Thymus (tissue), 11 donors: ENCODE data around the gene EIF1. TPM values are rescaled to one million over a fixed set of nuclear protein-coding genes. Genes with fewer than 3 reads are reported as not detected.

Experiments
- DNase-seq, 9 donors: peaks; one replicate each; pipeline ENCODE4 v3.0.0-alpha.2; 2013; ENCODE audit warnings: low spot score in 9 of 9, low read depth in 6 of 9, missing footprints in 1 of 9
- H3K27ac ChIP-seq, 2 donors: one replicate each; pipeline ENCODE4 v1.5.1; 2013; ENCODE audit warnings: control low read depth in 1 of 2, low read depth in 1 of 2, low read length in 1 of 2, mild to moderate bottlenecking in 1 of 2, moderate library complexity in 1 of 2
- H3K27me3 ChIP-seq, 2 donors: one replicate each; pipeline ENCODE4 v1.5.1; 2013; ENCODE audit warnings: low read length in 1 of 2; ENCODE audit not compliant: control insufficient read depth in 2 of 2, insufficient read depth in 1 of 2
- H3K36me3 ChIP-seq, 2 donors: one replicate each; pipeline ENCODE4 v1.5.1; 2013; ENCODE audit warnings: low read length in 1 of 2, mild to moderate bottlenecking in 1 of 2, moderate library complexity in 1 of 2; ENCODE audit not compliant: control insufficient read depth in 2 of 2, insufficient read depth in 2 of 2
- H3K4me1 ChIP-seq, 2 donors: one replicate each; pipeline ENCODE4 v1.5.1; 2013; ENCODE audit warnings: low read length in 2 of 2; ENCODE audit not compliant: control insufficient read depth in 2 of 2, insufficient read depth in 2 of 2
- H3K4me3 ChIP-seq, 2 donors: one replicate each; pipeline ENCODE4 v1.5.1; 2013; ENCODE audit warnings: low read length in 2 of 2, control low read depth in 1 of 2, mild to moderate bottlenecking in 1 of 2
- H3K9me3 ChIP-seq, 2 donors: one replicate each; pipeline ENCODE4 v1.5.1; 2013; ENCODE audit warnings: low read length in 1 of 2, mild to moderate bottlenecking in 1 of 2; ENCODE audit not compliant: control insufficient read depth in 2 of 2, insufficient read depth in 1 of 2
- WGBS: extraction: QIAGEN DNeasy Blood & Tissue Kit; methylation state at CpG from one replicate; pipeline ENCODE4 v1.1.7; 2013; 5-methylcytosine and 5-hydroxymethylcytosine counted together
- polyA plus RNA-seq: library from polyadenylated mRNA; stranded (reverse); fragments of 200-250 nt; gene quantifications from one replicate; pipeline ENCODE4 v1.2.3, GENCODE V29; 2013
- total RNA-seq: library from RNA; stranded (reverse); fragments of 120-200 nt; gene quantifications from one replicate; pipeline ENCODE4 v1.2.4, GENCODE V29; 2013
- donor health status: healthy.

EIF1 gene
- total and polyA plus RNA-seq, 2 donors, result 145 to 1,051 TPM

- Histone ChIP-seq H3K27me3 (peaks cover 0 to 12% of the 10 kb centered on the region in 2 donors), H3K4me1 (peaks cover 9 to 22% of the 10 kb centered on the region in 2 donors), H3K4me3 (no peak overlapping the region), H3K27ac (no peak overlapping the region), H3K9me3 (no peaks in the 10 kb centered on the region), H3K36me3 (no peaks in the 10 kb centered on the region)
- WGBS, result 4% methylated on average over 22 of the region's 22 CpGs
- peak; percentile 48 to 87 (median 70) for DNase-seq
These were observed 40.7 kb upstream of the EIF1 start for GRCh38 chr17:41647940-41648410.

DNA sequence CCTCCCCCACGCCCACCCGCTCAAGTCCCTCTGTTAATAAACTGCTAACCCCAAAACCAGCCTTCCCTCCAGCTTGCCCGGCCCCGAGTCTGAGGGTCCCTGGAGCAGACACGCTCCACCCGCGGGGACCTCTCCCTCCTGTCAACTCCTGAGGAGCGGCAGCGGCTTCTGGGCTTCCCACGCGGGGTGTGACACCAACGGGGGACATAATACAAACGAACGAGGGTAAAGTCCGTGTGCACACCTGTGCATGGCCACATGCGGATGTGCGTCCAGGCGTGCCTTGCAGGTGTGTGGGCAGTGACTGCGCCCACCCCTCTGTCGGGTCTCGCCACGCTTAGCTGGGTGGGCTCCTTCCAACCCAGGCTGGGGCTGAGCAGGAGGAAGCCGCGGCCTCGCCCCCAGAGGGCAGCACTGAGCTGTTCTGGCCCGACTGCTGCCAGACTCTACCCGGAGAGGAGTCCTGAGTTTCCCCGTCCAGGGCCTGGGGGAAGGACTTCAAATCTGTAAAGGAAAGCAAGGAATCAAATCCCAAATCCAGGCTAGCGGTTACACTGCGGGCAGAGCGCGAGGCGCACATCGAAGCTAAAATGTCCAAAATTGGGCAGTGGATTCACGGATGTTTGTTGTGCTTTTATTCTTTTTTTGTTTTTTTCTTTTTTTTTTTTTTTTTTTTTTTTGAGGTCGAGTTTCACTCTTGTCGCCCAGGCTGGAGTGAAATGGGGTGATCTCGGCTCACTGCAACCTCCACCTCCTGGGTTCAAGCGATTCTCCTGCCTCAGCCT, 40.1 kb upstream of the EIF1 start:
- peaks cover 0 to 12% of the 10 kb centered on the region in 2 donors for H3K27me3 ChIP-seq
- WGBS, result 7% methylated on average over 39 of the region's 39 CpGs
- peaks cover 9 to 24% of the 10 kb centered on the region in 2 donors for H3K4me1 ChIP-seq
- H3K4me3 ChIP-seq, result peak overlapping the region in 1 of 2 donors; percentile 15
- H3K9me3 ChIP-seq, result no peaks in the 10 kb centered on the region
- peak; percentile 52 to 88 (median 65) for DNase-seq
- H3K36me3 ChIP-seq, result no peaks in the 10 kb centered on the region
- peak overlapping the region; percentile 32 to 42 for H3K27ac ChIP-seq

- no peaks in the 10 kb centered on the region for H3K9me3 ChIP-seq
- H3K27me3 ChIP-seq, result peaks cover 0 to 12% of the 10 kb centered on the region in 2 donors
- H3K4me3 ChIP-seq, result no peak overlapping the region
- no peak for DNase-seq
- H3K4me1 ChIP-seq, result peaks cover 9 to 34% of the 10 kb centered on the region in 2 donors
- H3K36me3 ChIP-seq, result no peaks in the 10 kb centered on the region
- 96% methylated on average over 10 of the region's 10 CpGs for WGBS
- H3K27ac ChIP-seq, result no peak overlapping the region
These were observed 38.7 kb upstream of the EIF1 start for GRCh38 chr17:41649923-41650519.

DNA sequence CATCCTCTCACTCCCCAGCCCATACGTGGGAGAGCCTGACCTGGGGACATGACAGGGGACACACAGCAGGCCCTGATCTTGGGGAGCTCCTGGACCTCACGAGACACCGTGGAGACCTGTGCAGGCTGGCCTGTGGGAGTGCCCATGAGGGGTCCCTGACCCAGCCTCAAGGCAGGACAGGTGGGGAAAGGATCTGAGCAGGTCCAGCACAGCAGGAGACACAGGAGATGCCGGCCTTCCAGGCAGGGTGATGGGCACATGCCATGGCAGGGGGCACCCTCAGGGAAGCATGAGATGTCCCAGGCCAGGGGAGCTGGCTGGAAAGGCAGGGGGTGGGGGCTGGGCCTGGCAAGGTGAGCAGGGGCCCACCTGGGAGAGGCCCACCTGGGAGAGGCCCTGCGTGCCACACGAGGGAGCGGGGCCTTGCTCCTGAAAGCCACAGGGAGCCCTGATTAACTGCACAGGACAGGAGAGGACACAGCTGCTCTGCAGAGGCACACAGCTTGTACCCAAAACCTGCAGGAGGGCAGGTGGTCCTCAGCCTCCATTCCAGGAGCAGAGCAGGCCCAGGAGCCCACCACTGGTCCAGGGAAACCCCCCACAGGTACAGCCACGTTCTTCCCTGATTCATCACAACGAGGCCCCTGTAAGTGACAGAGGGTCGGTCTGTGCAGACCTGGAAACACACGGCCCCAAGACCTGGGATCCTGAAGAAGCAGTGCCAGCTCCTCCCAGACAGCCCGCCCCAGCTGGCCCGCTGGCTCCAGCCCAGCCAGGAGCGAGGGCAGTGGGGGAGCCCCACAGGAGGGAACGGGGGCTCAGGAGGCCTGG, 37.7 kb upstream of the EIF1 start:
- Histone ChIP-seq H3K36me3 (no peaks in the 10 kb centered on the region), H3K4me3 (no peak overlapping the region), H3K27ac (peak overlapping the region; percentile 47 to 82), H3K4me1 (peaks cover 9 to 40% of the 10 kb centered on the region in 2 donors), H3K9me3 (no peaks in the 10 kb centered on the region), H3K27me3 (peaks cover 0 to 12% of the 10 kb centered on the region in 2 donors)
- 90% methylated on average over 15 of the region's 15 CpGs for WGBS
- no peak for DNase-seq

- Histone ChIP-seq H3K36me3 (no peaks in the 10 kb centered on the region), H3K4me3 (no peak overlapping the region), H3K4me1 (peaks cover 9 to 48% of the 10 kb centered on the region in 2 donors), H3K27me3 (peaks cover 0 to 12% of the 10 kb centered on the region in 2 donors), H3K27ac (peak overlapping the region; percentile 23 to 82), H3K9me3 (no peaks in the 10 kb centered on the region)
- no peak for DNase-seq
- 92% methylated on average over 13 of the region's 13 CpGs for WGBS
These were observed 36.8 kb upstream of the EIF1 start for GRCh38 chr17:41651625-41652460.

GRCh38 chr17:41652461-41652970, 36.2 kb upstream of the EIF1 start:
- Histone ChIP-seq H3K4me1 (peaks cover 9 to 48% of the 10 kb centered on the region in 2 donors), H3K36me3 (no peaks in the 10 kb centered on the region), H3K27me3 (peaks cover 0 to 10% of the 10 kb centered on the region in 2 donors), H3K27ac (peak overlapping the region; percentile 11 to 23), H3K9me3 (no peaks in the 10 kb centered on the region), H3K4me3 (no peak overlapping the region)
- WGBS, result 93% methylated on average over 5 of the region's 5 CpGs
- DNase-seq, result no peak

DNA sequence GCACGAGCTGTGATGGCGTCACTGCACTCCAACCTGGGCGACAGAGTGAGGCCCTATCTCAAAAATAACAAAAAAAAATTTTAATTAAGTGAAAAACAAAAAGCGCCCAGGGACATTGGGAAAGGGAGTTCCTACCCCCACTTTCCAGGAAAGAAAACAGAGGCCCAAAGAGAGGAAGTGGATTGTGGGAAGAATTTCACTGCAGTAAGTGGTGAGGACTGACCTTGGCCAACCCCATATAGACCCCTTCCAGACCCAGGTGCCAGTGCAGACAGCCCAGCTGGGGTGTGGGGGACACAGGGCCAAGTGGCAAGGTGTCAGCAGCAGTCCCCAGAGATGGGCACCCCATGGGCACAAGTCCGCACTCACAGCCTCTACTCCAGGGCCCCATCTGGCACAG, 35.3 kb upstream of the EIF1 start:
- no peaks in the 10 kb centered on the region for H3K36me3 ChIP-seq
- no peaks in the 10 kb centered on the region for H3K9me3 ChIP-seq
- H3K4me1 ChIP-seq, result peaks cover 4 to 47% of the 10 kb centered on the region in 2 donors
- 97% methylated on average over 5 of the region's 5 CpGs for WGBS
- H3K27ac ChIP-seq, result peak overlapping the region; percentile 73 to 74
- H3K27me3 ChIP-seq, result peaks cover 0 to 4% of the 10 kb centered on the region in 2 donors
- H3K4me3 ChIP-seq, result no peak overlapping the region
- DNase-seq, result no peak
